DMS53 treated with DMSO at 0.1 percent for 48 hours (cell line): ENCODE data around the gene AGAP1.

Experiments used
- DNase-seq: peaks from one replicate; lab custom pipeline; 2025; ENCODE audit not compliant: unreplicated experiment; lab: John Stamatoyannopoulos, UW

AGAP1 gene

GRCh38 chr2:235566415-235566814, 72.6 kb downstream of the AGAP1 start:
- DNase-seq: no peak

- DNase-seq: no peak
Observed at GRCh38 chr2:235566931-235567495, 73.2 kb downstream of the AGAP1 start.

GRCh38 chr2:235567842-235568241, 74.0 kb downstream of the AGAP1 start:
- DNase-seq: no peak

- no peak for DNase-seq
Observed at GRCh38 chr2:235568431-235568830, 74.6 kb downstream of the AGAP1 start.

GRCh38 chr2:235569837-235570236, 76.0 kb downstream of the AGAP1 start:
- no peak for DNase-seq

- no peak for DNase-seq
Observed at GRCh38 chr2:235570256-235570655, 76.4 kb downstream of the AGAP1 start.

- DNase-seq: no peak
Observed at GRCh38 chr2:235570966-235571692, 77.3 kb downstream of the AGAP1 start.

- no peak for DNase-seq
Observed at GRCh38 chr2:235572592-235572991, 78.7 kb downstream of the AGAP1 start.

GRCh38 chr2:235573331-235574221, 79.7 kb downstream of the AGAP1 start:
- DNase-seq: no peak

GRCh38 chr2:235575431-235575830, 81.6 kb downstream of the AGAP1 start:
- DNase-seq: no peak

- no peak for DNase-seq
Observed at GRCh38 chr2:235575904-235576303, 82.1 kb downstream of the AGAP1 start.

- no peak for DNase-seq
Observed at GRCh38 chr2:235576337-235576910, 82.6 kb downstream of the AGAP1 start.

- DNase-seq: no peak
Observed at GRCh38 chr2:235577404-235578330, 83.8 kb downstream of the AGAP1 start.

GRCh38 chr2:235579128-235579527, 85.3 kb downstream of the AGAP1 start:
- no peak for DNase-seq

- DNase-seq: no peak
Observed at GRCh38 chr2:235580426-235581157, 86.7 kb downstream of the AGAP1 start.

GRCh38 chr2:235582081-235582686, 88.3 kb downstream of the AGAP1 start:
- DNase-seq: no peak

- no peak for DNase-seq
Observed at GRCh38 chr2:235582729-235583128, 88.9 kb downstream of the AGAP1 start.

GRCh38 chr2:235583144-235583543, 89.3 kb downstream of the AGAP1 start:
- no peak for DNase-seq

GRCh38 chr2:235583925-235584637, 90.2 kb downstream of the AGAP1 start:
- no peak for DNase-seq
